ENCODE results near the gene ADNP2. TPM values are rescaled to one million over a fixed set of nuclear protein-coding genes. Genes with fewer than 3 reads are reported as not detected.

The ADNP2 gene, protein sequence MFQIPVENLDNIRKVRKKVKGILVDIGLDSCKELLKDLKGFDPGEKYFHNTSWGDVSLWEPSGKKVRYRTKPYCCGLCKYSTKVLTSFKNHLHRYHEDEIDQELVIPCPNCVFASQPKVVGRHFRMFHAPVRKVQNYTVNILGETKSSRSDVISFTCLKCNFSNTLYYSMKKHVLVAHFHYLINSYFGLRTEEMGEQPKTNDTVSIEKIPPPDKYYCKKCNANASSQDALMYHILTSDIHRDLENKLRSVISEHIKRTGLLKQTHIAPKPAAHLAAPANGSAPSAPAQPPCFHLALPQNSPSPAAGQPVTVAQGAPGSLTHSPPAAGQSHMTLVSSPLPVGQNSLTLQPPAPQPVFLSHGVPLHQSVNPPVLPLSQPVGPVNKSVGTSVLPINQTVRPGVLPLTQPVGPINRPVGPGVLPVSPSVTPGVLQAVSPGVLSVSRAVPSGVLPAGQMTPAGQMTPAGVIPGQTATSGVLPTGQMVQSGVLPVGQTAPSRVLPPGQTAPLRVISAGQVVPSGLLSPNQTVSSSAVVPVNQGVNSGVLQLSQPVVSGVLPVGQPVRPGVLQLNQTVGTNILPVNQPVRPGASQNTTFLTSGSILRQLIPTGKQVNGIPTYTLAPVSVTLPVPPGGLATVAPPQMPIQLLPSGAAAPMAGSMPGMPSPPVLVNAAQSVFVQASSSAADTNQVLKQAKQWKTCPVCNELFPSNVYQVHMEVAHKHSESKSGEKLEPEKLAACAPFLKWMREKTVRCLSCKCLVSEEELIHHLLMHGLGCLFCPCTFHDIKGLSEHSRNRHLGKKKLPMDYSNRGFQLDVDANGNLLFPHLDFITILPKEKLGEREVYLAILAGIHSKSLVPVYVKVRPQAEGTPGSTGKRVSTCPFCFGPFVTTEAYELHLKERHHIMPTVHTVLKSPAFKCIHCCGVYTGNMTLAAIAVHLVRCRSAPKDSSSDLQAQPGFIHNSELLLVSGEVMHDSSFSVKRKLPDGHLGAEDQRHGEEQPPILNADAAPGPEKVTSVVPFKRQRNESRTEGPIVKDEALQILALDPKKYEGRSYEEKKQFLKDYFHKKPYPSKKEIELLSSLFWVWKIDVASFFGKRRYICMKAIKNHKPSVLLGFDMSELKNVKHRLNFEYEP
- total RNA-seq: 14.7 and 15.1 TPM in 2 replicates

DNA sequence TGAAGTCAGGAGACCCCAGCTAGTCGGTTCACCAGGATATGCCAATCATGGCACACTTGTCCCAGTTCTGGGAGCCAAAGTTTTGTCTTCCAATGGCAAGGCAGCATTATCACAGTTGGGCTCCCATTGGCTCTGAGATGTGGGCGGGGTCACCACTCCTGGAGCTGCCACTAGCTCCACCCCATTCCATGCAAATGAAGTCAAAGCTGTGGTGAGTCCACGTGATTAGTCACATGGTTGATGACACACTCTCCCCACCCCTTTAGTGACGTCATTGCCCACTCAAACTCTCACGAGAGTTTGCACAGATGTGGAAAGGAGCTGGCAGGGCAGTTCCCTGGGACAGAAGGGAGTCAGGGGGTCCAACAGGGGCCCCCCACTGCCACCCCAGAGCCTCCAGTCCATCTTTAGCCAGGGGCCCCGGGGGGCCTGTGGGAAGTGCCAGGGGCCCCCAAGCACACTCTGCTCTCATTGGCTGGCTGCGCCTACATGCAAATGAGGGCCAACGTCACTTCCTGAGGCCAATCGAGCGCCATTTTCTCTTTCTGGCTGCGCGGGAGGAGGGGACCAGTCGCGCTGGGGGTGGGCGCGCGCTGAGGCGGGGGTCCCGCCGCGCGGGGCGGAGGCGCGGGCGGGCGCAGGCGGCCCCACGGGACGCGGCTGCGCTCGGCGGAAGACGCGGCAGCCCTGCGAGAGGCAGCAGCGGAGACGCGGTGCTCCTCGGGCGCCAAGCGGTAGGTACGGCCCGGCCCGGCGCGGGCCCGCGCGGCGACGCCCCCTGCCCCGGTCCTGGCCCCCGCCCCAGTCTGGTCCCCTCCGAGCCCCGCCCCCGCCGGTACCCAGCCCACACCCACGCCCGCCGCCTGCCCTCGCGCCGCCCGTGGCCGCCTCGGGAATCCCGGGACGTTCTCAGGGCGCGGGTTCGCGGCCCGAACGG lies at the start of gene ADNP2:
TSS of gene ADNP2 (plus strand) at position 524 of the 937 bp plus-strand sequence. CDS start 8,281 bp downstream, outside the sequence.

Other genes with a start within 250 kb of the ADNP2 start
- gene SLC66A2, start 157.6 kb upstream of the ADNP2 start, total RNA-seq: 45.9 and 48.1 TPM in 2 replicates
- gene HSBP1L1, start 144.6 kb upstream of the ADNP2 start, total RNA-seq: 3.9 and 4.2 TPM in 2 replicates
- 45.2 and 54.2 TPM in 2 replicates for gene TXNL4A, start 120.7 kb upstream of the ADNP2 start, total RNA-seq
- gene RBFA, start 74.8 kb upstream of the ADNP2 start, total RNA-seq: 23.1 and 25.4 TPM in 2 replicates
- gene PARD6G, start 138.3 kb downstream of the ADNP2 start, total RNA-seq: 1.4 and 1.7 TPM in 2 replicates